K562 (cell line): Measurements from ENCODE around the gene S100A8. TPM values are rescaled to one million over a fixed set of nuclear protein-coding genes. Genes with fewer than 3 reads are reported as not detected.

Experiments
- BRD9 ChIP-seq: fragments of 450-650 bp; IDR thresholded peaks from 2 replicates; pipeline ENCODE4 v1.6.1; 2018; ENCODE audit warnings: low read depth; ENCODE audit not compliant: partially characterized antibody
- CCNT2 ChIP-seq: IDR thresholded peaks from 2 replicates; pipeline ENCODE4 v1.6.1; 2011; ENCODE audit warnings: borderline replicate concordance, low read depth, mild to moderate bottlenecking, moderate library complexity, mixed read lengths, low read length; ENCODE audit not compliant: insufficient read length; ENCODE audit errors: extremely low read depth
- CEBPG ChIP-seq, 3 experiments: fragments of 200-800 bp in 1 of 3; sonication (Bioruptor generic) in 1 of 3; sonication (generic) in 1 of 3; formaldehyde crosslinking in 1 of 3; IDR thresholded peaks in 2 of 3; conservative IDR thresholded peaks in 1 of 3; 2 replicates each; pipeline versions ENCODE4 v1.6.1 to v1.8.0; 2016 to 2022; ENCODE audit warnings: missing compliant biosample characterization in 2 of 3, missing genetic modification characterization in 2 of 3, mild to moderate bottlenecking in 1 of 3, missing genetic modification reagents in 1 of 3
- ETV1 ChIP-seq: fragments of 450-650 bp; conservative IDR thresholded peaks from 2 replicates; pipeline ENCODE4 v1.6.1; 2016; ENCODE audit warnings: missing genetic modification characterization, control low read depth, low read depth, missing compliant biosample characterization
- HEY1 ChIP-seq: fragments of 250-450 bp; sonication (Bioruptor Pico); IDR thresholded peaks from 2 replicates; pipeline ENCODE4 v1.5.0; 2020; ENCODE audit warnings: mild to moderate bottlenecking, moderate library complexity, borderline replicate concordance
- KAT2B ChIP-seq: IDR thresholded peaks from one replicate; pipeline ENCODE4 v1.6.1; 2012; ENCODE audit warnings: low read depth, mild to moderate bottlenecking, control low read depth, inconsistent platforms, low read length, moderate library complexity
- KDM1A ChIP-seq, 2 experiments: fragments of 450-650 bp; IDR thresholded peaks; 2 replicates each; pipeline ENCODE4 v1.6.1; 2016; ENCODE audit warnings: mild to moderate bottlenecking in 2 of 2
- KDM4B ChIP-seq, 2 experiments: fragments of 450-650 bp in 1 of 2; sonication (generic) in 1 of 2; IDR thresholded peaks; 2 replicates each; pipeline ENCODE4 v1.6.1; 2016 to 2017; ENCODE audit warnings: borderline replicate concordance in 2 of 2, antibody characterized with exemption in 1 of 2, low read depth in 1 of 2, mild to moderate bottlenecking in 1 of 2
- SMAD1 ChIP-seq: fragments of 150-350 bp; IDR thresholded peaks from 2 replicates; pipeline ENCODE4 v1.6.1; 2014; ENCODE audit warnings: low read length, low read depth; ENCODE audit not compliant: partially characterized antibody
- SMARCA4 ChIP-seq: fragments of 450-650 bp; IDR thresholded peaks from 2 replicates; pipeline ENCODE4 v1.6.1; 2016
- SMC3 ChIP-seq: conservative IDR thresholded peaks from 2 replicates; pipeline ENCODE4 v1.6.1; 2011; ENCODE audit warnings: low read depth, low read length, improper control_type of control experiment; ENCODE audit not compliant: insufficient read depth
- TARDBP ChIP-seq: fragments of 450-650 bp; IDR thresholded peaks from 2 replicates; pipeline ENCODE4 v1.6.1; 2016
- TBL1XR1 ChIP-seq, 2 experiments: IDR thresholded peaks; 2 replicates each; pipeline ENCODE4 v1.6.1; 2012; ENCODE audit warnings: improper control_type of control experiment in 2 of 2, low read length in 2 of 2, mild to moderate bottlenecking in 1 of 2
- ZEB2 ChIP-seq: fragments of 450-650 bp; IDR thresholded peaks from 2 replicates; pipeline ENCODE4 v1.6.1; 2016
- ZFP36 ChIP-seq: fragments of 150-350 bp; IDR thresholded peaks from 2 replicates; pipeline ENCODE4 v1.6.1; 2018; ENCODE audit warnings: low read length, low read depth; ENCODE audit not compliant: partially characterized antibody
- ZNF75A ChIP-seq: fragments of 450-650 bp; formaldehyde crosslinking; IDR thresholded peaks from 2 replicates; pipeline ENCODE4 v1.4.0; 2020; ENCODE audit warnings: mild to moderate bottlenecking
- ZNF76 ChIP-seq: fragments of 250-450 bp; sonication (Bioruptor Pico); IDR thresholded peaks from 2 replicates; pipeline ENCODE4 v1.4.0; 2020; ENCODE audit warnings: mild to moderate bottlenecking, moderate library complexity, borderline replicate concordance
- polyA plus RNA-seq, 8 experiments: library from polyadenylated mRNA; depleted of rRNA in 4 of 8; stranded (reverse) in 5 of 8; unstranded in 3 of 8; fragments of >200 nt; fragmentation: Nextera tagmentation in 2 of 8; fragmentation: Illumina TruSeq in 1 of 8; extraction: Ambion mirVana in 2 of 8; extraction: Trizol in 1 of 8; gene quantifications; 2 replicates each; pipeline versions ENCODE4 v1.2.1 to v1.2.3, GENCODE V29; 2011 to 2014; ENCODE audit warnings: inconsistent platforms in 1 of 8, missing spikeins in 1 of 8
- total RNA-seq, 7 experiments: library from RNA; depleted of rRNA in 6 of 7; stranded (reverse); fragments of >200 nt in 6 of 7; fragmentation: Illumina TruSeq in 2 of 7; extraction: Trizol in 2 of 7; gene quantifications; 2 replicates each; pipeline versions ENCODE4 v1.2.1 to v1.2.3, GENCODE V29; 2011 to 2021; ENCODE audit warnings: low replicate concordance in 1 of 7
- TF ChIP-seq, protein P1 (sequence below): fragments of 250-450 bp; sonication (Bioruptor Pico); IDR thresholded peaks from 2 replicates; pipeline ENCODE4 v1.4.0; 2020
- TF ChIP-seq, protein P2 (sequence below): fragments of 250-450 bp; sonication (Bioruptor Pico); IDR thresholded peaks from 2 replicates; pipeline ENCODE4 v1.8.0; 2021; ENCODE audit warnings: moderate library complexity, mild to moderate bottlenecking, inconsistent platforms
- TF ChIP-seq, protein P3 (sequence below): fragments of 200-800 bp; sonication (Bioruptor generic); IDR thresholded peaks from 2 replicates; pipeline ENCODE4 v1.6.1; 2016; ENCODE audit warnings: missing genetic modification characterization, missing compliant biosample characterization

S100A8 gene
- total and polyA plus RNA-seq, 9 of the 15 experiments (the other 6 are each of a cell fraction or from before 2014, with no cell fraction given): 0.15 to 0.60 TPM; not detected in 7

DNA sequence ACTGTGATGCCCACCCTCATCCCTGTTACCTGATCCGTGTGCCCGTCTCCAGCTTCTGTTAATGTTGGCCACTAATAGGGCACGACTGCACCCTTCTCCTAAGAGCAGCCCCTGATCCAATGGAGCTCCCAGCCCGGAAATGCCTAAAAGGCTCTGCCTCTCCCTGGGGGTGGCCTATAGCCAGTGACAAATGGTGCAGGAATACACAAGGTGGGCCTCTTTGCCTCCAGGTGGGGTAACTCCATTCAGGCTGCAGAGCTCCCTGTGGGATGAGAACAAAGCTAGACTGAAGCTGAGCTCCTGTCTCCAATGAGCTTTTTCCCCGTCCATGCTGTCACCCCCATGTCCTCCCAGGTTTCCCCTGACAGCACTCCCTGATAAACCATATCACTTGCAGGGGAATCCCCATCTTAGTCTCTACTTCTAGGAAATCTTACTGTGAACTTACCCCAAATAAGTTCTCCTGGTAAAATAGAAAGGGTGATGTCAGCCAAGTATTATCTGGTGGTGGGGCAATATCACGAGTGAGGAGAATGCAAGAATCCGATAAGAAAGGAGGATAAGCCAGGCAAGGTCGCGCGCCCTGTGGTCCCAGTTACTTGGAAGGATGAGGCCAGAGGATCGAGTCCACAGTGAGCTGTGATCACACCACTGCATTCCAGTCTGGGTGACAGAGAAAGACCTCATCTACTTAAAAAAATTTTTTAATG is 44.0 kb upstream of the S100A8 start (continued):
- TF ChIP-seq, protein P1, sequence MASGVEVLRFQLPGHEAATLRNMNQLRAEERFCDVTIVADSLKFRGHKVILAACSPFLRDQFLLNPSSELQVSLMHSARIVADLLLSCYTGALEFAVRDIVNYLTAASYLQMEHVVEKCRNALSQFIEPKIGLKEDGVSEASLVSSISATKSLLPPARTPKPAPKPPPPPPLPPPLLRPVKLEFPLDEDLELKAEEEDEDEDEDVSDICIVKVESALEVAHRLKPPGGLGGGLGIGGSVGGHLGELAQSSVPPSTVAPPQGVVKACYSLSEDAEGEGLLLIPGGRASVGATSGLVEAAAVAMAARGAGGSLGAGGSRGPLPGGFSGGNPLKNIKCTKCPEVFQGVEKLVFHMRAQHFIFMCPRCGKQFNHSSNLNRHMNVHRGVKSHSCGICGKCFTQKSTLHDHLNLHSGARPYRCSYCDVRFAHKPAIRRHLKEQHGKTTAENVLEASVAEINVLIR (CRISPR knock-in tag): no peak
- TF ChIP-seq ZFP36: no peak
- TF ChIP-seq ETV1 (tag): no peak
- TF ChIP-seq TARDBP: no peak
- TF ChIP-seq TBL1XR1 (IDR thresholded peaks at IDR 0.05; ENCODE audit: low read length in 2 of 2): peak; percentile 57 to 67; a peak in 3 of 4 replicates
- TF ChIP-seq, protein P2, sequence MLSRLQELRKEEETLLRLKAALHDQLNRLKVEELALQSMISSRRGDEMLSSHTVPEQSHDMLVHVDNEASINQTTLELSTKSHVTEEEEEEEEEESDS: no peak
- no peak for TF ChIP-seq CEBPG (CRISPR knock-in tag; IDR thresholded peaks at IDR 0.05)
- TF ChIP-seq CEBPG (tag; conservative IDR thresholded peaks at IDR 0.05 in 1 of 2, IDR thresholded peaks at IDR 0.05 in 1 of 2): peak in 1 of 2 experiments; percentile 67; a peak in 2 of 4 replicates
- TF ChIP-seq CCNT2: peak; percentile 40
- TF ChIP-seq, protein P3, sequence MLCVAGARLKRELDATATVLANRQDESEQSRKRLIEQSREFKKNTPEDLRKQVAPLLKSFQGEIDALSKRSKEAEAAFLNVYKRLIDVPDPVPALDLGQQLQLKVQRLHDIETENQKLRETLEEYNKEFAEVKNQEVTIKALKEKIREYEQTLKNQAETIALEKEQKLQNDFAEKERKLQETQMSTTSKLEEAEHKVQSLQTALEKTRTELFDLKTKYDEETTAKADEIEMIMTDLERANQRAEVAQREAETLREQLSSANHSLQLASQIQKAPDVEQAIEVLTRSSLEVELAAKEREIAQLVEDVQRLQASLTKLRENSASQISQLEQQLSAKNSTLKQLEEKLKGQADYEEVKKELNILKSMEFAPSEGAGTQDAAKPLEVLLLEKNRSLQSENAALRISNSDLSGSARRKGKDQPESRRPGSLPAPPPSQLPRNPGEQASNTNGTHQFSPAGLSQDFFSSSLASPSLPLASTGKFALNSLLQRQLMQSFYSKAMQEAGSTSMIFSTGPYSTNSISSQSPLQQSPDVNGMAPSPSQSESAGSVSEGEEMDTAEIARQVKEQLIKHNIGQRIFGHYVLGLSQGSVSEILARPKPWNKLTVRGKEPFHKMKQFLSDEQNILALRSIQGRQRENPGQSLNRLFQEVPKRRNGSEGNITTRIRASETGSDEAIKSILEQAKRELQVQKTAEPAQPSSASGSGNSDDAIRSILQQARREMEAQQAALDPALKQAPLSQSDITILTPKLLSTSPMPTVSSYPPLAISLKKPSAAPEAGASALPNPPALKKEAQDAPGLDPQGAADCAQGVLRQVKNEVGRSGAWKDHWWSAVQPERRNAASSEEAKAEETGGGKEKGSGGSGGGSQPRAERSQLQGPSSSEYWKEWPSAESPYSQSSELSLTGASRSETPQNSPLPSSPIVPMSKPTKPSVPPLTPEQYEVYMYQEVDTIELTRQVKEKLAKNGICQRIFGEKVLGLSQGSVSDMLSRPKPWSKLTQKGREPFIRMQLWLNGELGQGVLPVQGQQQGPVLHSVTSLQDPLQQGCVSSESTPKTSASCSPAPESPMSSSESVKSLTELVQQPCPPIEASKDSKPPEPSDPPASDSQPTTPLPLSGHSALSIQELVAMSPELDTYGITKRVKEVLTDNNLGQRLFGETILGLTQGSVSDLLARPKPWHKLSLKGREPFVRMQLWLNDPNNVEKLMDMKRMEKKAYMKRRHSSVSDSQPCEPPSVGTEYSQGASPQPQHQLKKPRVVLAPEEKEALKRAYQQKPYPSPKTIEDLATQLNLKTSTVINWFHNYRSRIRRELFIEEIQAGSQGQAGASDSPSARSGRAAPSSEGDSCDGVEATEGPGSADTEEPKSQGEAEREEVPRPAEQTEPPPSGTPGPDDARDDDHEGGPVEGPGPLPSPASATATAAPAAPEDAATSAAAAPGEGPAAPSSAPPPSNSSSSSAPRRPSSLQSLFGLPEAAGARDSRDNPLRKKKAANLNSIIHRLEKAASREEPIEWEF (CRISPR knock-in tag): no peak
- peak; percentile 81; the same call in 1 of the 2 replicates for TF ChIP-seq SMARCA4
- no peak for TF ChIP-seq KDM4B (IDR thresholded peaks at IDR 0.05; ENCODE audit: borderline replicate concordance in 2 of 2, low read depth in 1 of 2)
- no peak for TF ChIP-seq SMAD1
- no peak for TF ChIP-seq ZNF75A (CRISPR knock-in tag)
- TF ChIP-seq KDM1A (IDR thresholded peaks at IDR 0.05): peak; percentile 43 to 54; a peak in 3 of 4 replicates
- no peak for TF ChIP-seq KAT2B
- TF ChIP-seq ZEB2: peak; percentile 71
- no peak for TF ChIP-seq ZNF76 (CRISPR knock-in tag)
- TF ChIP-seq SMC3: no peak
- TF ChIP-seq BRD9: no peak
- no peak for TF ChIP-seq HEY1 (CRISPR knock-in tag)
